Liver (tissue), 9 donors: ENCODE data around the gene BCL2L13. TPM values are rescaled to one million over a fixed set of nuclear protein-coding genes. Genes with fewer than 3 reads are reported as not detected.

ENCODE experiments used
- DNase-seq: peaks from one replicate; pipeline ENCODE4 v3.0.0-alpha.2; 2017; ENCODE audit warnings: low spot score
- H3K27ac ChIP-seq, 2 donors: one replicate each; pipeline ENCODE4 v1.7.0; 2013; ENCODE audit warnings: inconsistent platforms in 2 of 2, low read length in 2 of 2, control low read depth in 1 of 2, low read depth in 1 of 2, mild to moderate bottlenecking in 1 of 2
- H3K27me3 ChIP-seq, 4 donors: one replicate each; pipeline versions ENCODE4 v1.6.1 to v1.7.0; 2013; ENCODE audit warnings: low read length in 3 of 4, inconsistent platforms in 1 of 4, mild to moderate bottlenecking in 1 of 4, moderate library complexity in 1 of 4; ENCODE audit not compliant: control insufficient read depth in 4 of 4, insufficient read depth in 4 of 4
- H3K36me3 ChIP-seq, 4 donors: one replicate each; pipeline versions ENCODE4 v1.6.1 to v1.7.0; 2013; ENCODE audit warnings: low read length in 3 of 4, mild to moderate bottlenecking in 3 of 4, low read depth in 1 of 4, moderate library complexity in 1 of 4; ENCODE audit not compliant: control insufficient read depth in 4 of 4, insufficient read depth in 3 of 4
- H3K4me1 ChIP-seq, 4 donors: one replicate each; pipeline versions ENCODE4 v1.6.1 to v1.7.0; 2013; ENCODE audit warnings: low read length in 3 of 4, mild to moderate bottlenecking in 3 of 4, moderate library complexity in 1 of 4; ENCODE audit not compliant: control insufficient read depth in 4 of 4, insufficient read depth in 4 of 4
- H3K4me3 ChIP-seq, 3 donors: one replicate each; pipeline versions ENCODE4 v1.6.1 to v1.7.0; 2013; ENCODE audit warnings: low read length in 3 of 3, control low read depth in 1 of 3, low read depth in 1 of 3, mild to moderate bottlenecking in 1 of 3
- H3K9ac ChIP-seq, 2 donors: one replicate each; pipeline ENCODE4 v1.7.0; 2013; ENCODE audit warnings: low read length in 2 of 2, mild to moderate bottlenecking in 2 of 2, moderate library complexity in 2 of 2, control low read depth in 1 of 2, low read depth in 1 of 2
- H3K9me3 ChIP-seq, 4 donors: one replicate each; pipeline versions ENCODE4 v1.6.1 to v1.7.0; 2013; ENCODE audit warnings: low read length in 3 of 4; ENCODE audit not compliant: control insufficient read depth in 4 of 4
- ATF3 ChIP-seq: IDR thresholded peaks from 2 replicates; pipeline ENCODE4 v1.6.1; 2016; ENCODE audit warnings: antibody characterized with exemption
- EGR1 ChIP-seq, 2 donors: IDR thresholded peaks; 2 replicates each; pipeline ENCODE4 v1.6.1; 2016 to 2018; ENCODE audit warnings: antibody characterized with exemption in 2 of 2, low read depth in 2 of 2
- FOXA1 ChIP-seq: IDR thresholded peaks from 2 replicates; pipeline ENCODE4 v1.6.1; 2016; ENCODE audit warnings: antibody characterized with exemption
- FOXA2 ChIP-seq: IDR thresholded peaks from 2 replicates; pipeline ENCODE4 v1.6.1; 2016; ENCODE audit warnings: antibody characterized with exemption
- GABPA ChIP-seq, 2 donors: IDR thresholded peaks in 1 of 2; conservative IDR thresholded peaks in 1 of 2; 2 replicates each; pipeline ENCODE4 v1.6.1; 2016; ENCODE audit warnings: antibody characterized with exemption in 2 of 2, mild to moderate bottlenecking in 1 of 2, moderate library complexity in 1 of 2
- HNF4A ChIP-seq, 2 donors: conservative IDR thresholded peaks; 2 replicates each; pipeline ENCODE4 v1.6.1; 2016; ENCODE audit warnings: antibody characterized with exemption in 2 of 2, mild to moderate bottlenecking in 2 of 2
- HNF4G ChIP-seq: IDR thresholded peaks from 2 replicates; pipeline ENCODE4 v1.6.1; 2016; ENCODE audit warnings: antibody characterized with exemption
- JUND ChIP-seq, 2 donors: IDR thresholded peaks; 2 replicates each; pipeline ENCODE4 v1.6.1; 2016; ENCODE audit warnings: antibody characterized with exemption in 2 of 2
- MAX ChIP-seq: IDR thresholded peaks from 2 replicates; pipeline ENCODE4 v1.6.1; 2016; ENCODE audit warnings: antibody characterized with exemption
- NR2F2 ChIP-seq: IDR thresholded peaks from 2 replicates; pipeline ENCODE4 v1.6.1; 2016; ENCODE audit warnings: antibody characterized with exemption
- RAD21 ChIP-seq, 2 donors: IDR thresholded peaks; 2 replicates each; pipeline ENCODE4 v1.6.1; 2016; ENCODE audit warnings: antibody characterized with exemption in 2 of 2, mild to moderate bottlenecking in 2 of 2
- REST ChIP-seq: IDR thresholded peaks from 2 replicates; pipeline ENCODE4 v1.6.1; 2016; ENCODE audit warnings: antibody characterized with exemption, mild to moderate bottlenecking
- RXRA ChIP-seq, 2 donors: IDR thresholded peaks; 2 replicates each; pipeline ENCODE4 v1.6.1; 2017 to 2018; ENCODE audit warnings: antibody characterized with exemption in 2 of 2, mild to moderate bottlenecking in 1 of 2
- SP1 ChIP-seq: IDR thresholded peaks from 2 replicates; pipeline ENCODE4 v1.6.1; 2018; ENCODE audit warnings: antibody characterized with exemption, mild to moderate bottlenecking
- TAF1 ChIP-seq: conservative IDR thresholded peaks from 2 replicates; pipeline ENCODE4 v1.6.1; 2016; ENCODE audit warnings: antibody characterized with exemption, mild to moderate bottlenecking
- YY1 ChIP-seq: IDR thresholded peaks from 2 replicates; pipeline ENCODE4 v1.6.1; 2016; ENCODE audit warnings: antibody characterized with exemption, mild to moderate bottlenecking
- ZBTB33 ChIP-seq: IDR thresholded peaks from 2 replicates; pipeline ENCODE4 v1.6.1; 2016; ENCODE audit warnings: antibody characterized with exemption
- WGBS: extraction: QIAGEN DNeasy Blood & Tissue Kit; methylation state at CpG from one replicate; pipeline ENCODE4 v1.1.7; 2013; 5-methylcytosine and 5-hydroxymethylcytosine counted together
- polyA plus RNA-seq, 2 donors: library from polyadenylated mRNA; stranded (reverse) in 1 of 2; unstranded in 1 of 2; fragments of 200-250 nt in 1 of 2; fragments of >200 nt in 1 of 2; fragmentation: Nextera tagmentation in 1 of 2; extraction: Ambion mirVana in 1 of 2; gene quantifications; one replicate each; pipeline versions ENCODE4 v1.2.1 to v1.2.3, GENCODE V29; 2013 to 2015
- total RNA-seq, 2 donors: library from RNA; depleted of rRNA; stranded (reverse); fragments of >200 nt; gene quantifications; one replicate each; pipeline ENCODE4 v1.2.3, GENCODE V29; 2014
- TF ChIP-seq, protein P1 (sequence below): fragments of 150-350 bp; IDR thresholded peaks from 2 replicates; pipeline ENCODE4 v1.5.1; 2017; ENCODE audit warnings: improper control_type of control experiment, low read depth, low read length; ENCODE audit not compliant: missing input control
- donor health status: healthy.
- donor health status: healthy.
- donor health status: healthy.
- donor health status: healthy.
- donor health status: healthy.

BCL2L13 gene
- total and polyA plus RNA-seq, 4 donors: 22.3 to 31.8 (median 24.5) TPM

DNA sequence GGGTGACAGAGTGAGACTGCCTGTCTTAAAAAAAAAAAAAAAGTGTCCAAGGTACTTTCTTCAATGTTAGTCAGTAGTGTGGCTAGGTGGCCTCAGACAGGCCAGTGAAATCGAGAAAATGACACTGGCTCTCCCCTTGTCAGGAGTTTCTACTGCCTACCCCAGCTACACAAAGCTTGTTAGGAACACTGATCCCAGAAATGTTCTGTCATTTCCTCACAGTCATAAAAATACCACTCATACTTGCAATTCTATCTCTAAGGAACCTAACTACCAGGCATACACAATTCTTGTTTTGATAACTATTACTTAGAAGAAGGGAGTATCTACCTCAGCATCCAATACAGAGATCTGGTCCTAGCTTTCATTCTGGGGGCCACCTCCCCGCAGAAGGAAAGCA lies 41.3 kb upstream of the BCL2L13 start:
- DNase-seq: no peak
- Histone ChIP-seq H3K27ac (no peak overlapping the region), H3K4me3 (no peak overlapping the region), H3K4me1 (no peaks in the 10 kb centered on the region), H3K36me3 (peaks cover 11 to 63% (median 58%) of the 10 kb centered on the region in 4 donors), H3K9ac (no peak overlapping the region), H3K9me3 (no peaks in the 10 kb centered on the region), H3K27me3 (no peaks in the 10 kb centered on the region)
- TF ChIP-seq FOXA1: no peak
- no peak for TF ChIP-seq RAD21 (IDR thresholded peaks at IDR 0.05)
- TF ChIP-seq SP1: no peak
- no peak for TF ChIP-seq YY1
- no peak for TF ChIP-seq MAX
- TF ChIP-seq TAF1: no peak
- TF ChIP-seq FOXA2: no peak
- TF ChIP-seq REST: no peak
- no peak for TF ChIP-seq EGR1 (IDR thresholded peaks at IDR 0.05; ENCODE audit: low read depth in 2 of 2)
- TF ChIP-seq GABPA (IDR thresholded peaks at IDR 0.05 in 1 of 2, conservative IDR thresholded peaks at IDR 0.05 in 1 of 2): no peak
- TF ChIP-seq JUND (IDR thresholded peaks at IDR 0.05): no peak
- TF ChIP-seq HNF4G: no peak
- no peak for TF ChIP-seq NR2F2
- TF ChIP-seq, protein P1, sequence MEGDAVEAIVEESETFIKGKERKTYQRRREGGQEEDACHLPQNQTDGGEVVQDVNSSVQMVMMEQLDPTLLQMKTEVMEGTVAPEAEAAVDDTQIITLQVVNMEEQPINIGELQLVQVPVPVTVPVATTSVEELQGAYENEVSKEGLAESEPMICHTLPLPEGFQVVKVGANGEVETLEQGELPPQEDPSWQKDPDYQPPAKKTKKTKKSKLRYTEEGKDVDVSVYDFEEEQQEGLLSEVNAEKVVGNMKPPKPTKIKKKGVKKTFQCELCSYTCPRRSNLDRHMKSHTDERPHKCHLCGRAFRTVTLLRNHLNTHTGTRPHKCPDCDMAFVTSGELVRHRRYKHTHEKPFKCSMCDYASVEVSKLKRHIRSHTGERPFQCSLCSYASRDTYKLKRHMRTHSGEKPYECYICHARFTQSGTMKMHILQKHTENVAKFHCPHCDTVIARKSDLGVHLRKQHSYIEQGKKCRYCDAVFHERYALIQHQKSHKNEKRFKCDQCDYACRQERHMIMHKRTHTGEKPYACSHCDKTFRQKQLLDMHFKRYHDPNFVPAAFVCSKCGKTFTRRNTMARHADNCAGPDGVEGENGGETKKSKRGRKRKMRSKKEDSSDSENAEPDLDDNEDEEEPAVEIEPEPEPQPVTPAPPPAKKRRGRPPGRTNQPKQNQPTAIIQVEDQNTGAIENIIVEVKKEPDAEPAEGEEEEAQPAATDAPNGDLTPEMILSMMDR: no peak
- TF ChIP-seq RXRA (IDR thresholded peaks at IDR 0.05): no peak
- no peak for TF ChIP-seq ATF3
- no peak for TF ChIP-seq HNF4A (conservative IDR thresholded peaks at IDR 0.05)
- TF ChIP-seq ZBTB33: no peak
- WGBS: 96% methylated on average over 2 of the region's 2 CpGs
